ENCODE results near the gene RXFP4.
"Not testable (repeated sequence)": the region's sequence is repeated elsewhere in the genome, so short reads cannot be mapped to it uniquely, and the experiment has no call there.

RXFP4 gene, protein sequence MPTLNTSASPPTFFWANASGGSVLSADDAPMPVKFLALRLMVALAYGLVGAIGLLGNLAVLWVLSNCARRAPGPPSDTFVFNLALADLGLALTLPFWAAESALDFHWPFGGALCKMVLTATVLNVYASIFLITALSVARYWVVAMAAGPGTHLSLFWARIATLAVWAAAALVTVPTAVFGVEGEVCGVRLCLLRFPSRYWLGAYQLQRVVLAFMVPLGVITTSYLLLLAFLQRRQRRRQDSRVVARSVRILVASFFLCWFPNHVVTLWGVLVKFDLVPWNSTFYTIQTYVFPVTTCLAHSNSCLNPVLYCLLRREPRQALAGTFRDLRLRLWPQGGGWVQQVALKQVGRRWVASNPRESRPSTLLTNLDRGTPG

DNA sequence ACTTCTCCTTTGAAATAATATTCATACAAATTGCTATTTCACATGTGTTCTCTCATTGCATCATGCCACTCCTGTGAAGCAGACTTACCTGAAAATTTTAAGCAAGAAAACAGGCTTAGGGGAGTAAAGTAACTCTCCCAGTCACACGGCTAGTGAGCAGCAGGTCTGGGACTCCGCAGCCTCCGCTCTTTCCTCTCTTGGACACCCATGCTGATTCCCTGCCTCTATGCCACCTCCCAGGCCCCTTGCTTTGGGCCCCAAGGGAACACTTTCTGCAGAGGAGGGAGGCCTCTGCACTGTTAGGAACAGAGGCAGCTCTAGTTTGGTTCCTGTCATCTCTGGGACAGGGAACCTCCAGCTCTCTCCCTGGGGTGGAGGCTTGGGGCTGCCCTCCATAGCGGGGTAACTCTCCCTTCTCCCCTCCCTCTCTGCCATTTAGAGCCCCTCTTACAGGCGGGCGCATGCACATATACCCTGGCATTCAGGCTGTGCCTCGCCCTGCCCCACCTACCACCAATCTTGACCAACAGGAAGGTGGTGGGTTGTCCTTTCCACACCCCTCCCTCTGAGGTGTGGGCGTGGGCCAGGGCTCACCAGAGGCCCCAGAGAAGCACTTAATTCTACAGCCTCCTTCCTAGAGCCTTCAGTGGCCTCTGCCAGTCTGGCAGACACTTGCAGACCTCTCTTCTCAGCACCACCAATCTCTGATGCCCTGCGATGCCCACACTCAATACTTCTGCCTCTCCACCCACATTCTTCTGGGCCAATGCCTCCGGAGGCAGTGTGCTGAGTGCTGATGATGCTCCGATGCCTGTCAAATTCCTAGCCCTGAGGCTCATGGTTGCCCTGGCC, at the start of gene RXFP4:
Gene RXFP4, plus strand, starts transcription at position 646 of the 852 bp plus-strand sequence. Its CDS starts 72 bp downstream, at position 718.
- no peak for DNase-seq

DNA sequence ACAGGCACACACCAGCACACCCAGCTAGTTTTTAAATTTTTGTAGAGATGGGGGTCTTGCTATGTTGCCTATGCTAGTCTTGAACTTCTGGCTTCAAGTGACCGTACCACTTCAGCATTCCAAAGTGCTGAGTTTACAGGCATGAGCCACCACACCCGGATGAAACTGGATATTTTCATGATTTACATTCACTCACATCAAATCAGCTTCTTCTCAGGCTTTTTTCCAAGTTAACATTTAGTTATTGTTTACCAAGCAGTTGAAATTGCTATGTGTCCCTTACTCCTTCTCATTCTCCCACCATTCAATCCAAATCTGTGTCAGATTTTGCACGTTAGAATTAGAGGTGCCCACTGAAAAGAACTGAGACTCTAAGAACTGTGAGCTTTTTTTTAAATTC, 48.6 kb upstream of the RXFP4 start:
- DNase-seq: no peak

DNA sequence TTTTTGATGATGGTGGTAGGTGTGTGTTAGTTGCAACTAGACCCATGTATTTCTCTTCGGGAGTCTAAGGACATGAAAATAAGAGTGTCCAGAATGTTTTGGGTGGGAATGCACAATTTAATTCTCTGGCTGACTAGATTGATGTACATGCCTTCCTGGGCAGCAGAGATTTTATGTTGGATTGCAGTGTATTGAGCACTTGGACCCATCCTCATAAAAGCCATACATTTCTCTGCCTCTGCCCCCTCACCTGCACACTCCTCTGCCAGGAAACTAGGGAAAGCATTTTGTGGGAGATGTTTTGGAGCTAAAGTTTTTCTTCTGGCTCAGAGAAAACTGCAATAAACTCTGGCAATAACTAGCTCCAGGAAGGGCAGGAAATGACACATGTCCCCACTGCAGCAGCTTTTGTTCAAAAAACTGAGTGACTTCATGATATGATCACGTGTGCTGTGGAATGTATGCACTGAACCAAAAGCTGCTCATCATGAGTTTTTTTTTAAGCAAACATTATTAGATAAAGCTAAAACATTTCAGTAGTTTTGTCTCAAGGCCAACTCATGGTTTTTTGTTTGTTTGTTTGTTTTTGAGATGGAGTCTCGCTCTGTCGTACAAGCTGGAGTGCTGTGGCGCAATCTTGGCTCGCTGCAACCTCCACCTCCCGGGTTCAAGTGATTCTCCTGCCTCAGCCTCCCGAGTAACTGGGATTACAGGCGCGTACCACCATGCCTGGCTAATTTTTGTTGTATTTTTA, 47.9 kb upstream of the RXFP4 start:
- DNase-seq: no peak

DNA sequence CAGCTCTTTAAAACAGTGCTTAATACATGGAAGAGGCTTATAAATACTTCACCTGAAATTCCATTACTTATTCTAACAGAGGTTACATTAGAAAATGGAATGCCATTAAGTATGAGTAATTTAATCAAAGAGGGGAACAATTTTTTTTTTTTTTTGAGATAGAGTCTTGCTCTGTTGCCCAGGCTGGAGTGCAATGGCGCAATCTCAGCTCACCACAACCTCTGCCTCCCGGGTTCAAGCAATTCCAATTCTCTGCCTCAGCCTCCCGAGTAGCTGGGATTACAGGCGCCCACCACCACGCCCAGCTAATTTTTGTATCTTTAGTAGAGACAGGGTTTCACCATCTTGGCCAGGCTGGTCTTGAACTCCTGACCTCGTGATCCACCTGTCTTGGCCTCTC, 45.8 kb upstream of the RXFP4 start:
- not testable (repeated sequence) for DNase-seq

GRCh38 chr1:155896476-155896875, 45.0 kb upstream of the RXFP4 start:
- not testable (repeated sequence) for DNase-seq

- no peak for DNase-seq
Measured at GRCh38 chr1:155897746-155898145, 43.7 kb upstream of the RXFP4 start.

- no peak for DNase-seq
Measured at GRCh38 chr1:155898888-155899287, 42.5 kb upstream of the RXFP4 start.

- DNase-seq: no peak
Measured at GRCh38 chr1:155899683-155900082, 41.8 kb upstream of the RXFP4 start.

- no peak for DNase-seq
Measured at GRCh38 chr1:155900161-155900560, 41.3 kb upstream of the RXFP4 start.

DNA sequence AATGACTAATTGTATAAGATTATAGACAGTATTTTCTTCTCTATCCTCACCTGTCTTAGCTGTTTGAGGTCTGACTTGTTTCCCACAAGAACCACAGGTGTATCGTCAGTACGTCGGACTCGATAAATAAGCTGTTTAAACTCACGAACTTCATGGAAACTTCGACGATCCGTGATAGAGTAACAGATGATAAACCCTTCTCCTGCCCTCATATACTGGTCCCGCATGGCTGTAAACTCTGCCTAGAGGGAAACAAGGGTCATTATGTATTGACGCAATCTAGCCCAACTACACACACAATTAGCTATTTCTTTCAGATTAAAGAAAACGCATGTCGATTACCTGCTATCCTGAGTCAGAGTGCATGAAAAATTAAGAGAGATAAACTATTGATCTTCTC, 37.2 kb upstream of the RXFP4 start:
- no peak for DNase-seq

- DNase-seq: no peak
Measured at GRCh38 chr1:155909894-155910293, 31.5 kb upstream of the RXFP4 start.

GRCh38 chr1:155910621-155911121, 30.8 kb upstream of the RXFP4 start:
- peak in 1 of 2 experiments; percentile 58 for DNase-seq

- peak; percentile 78 to 79 for DNase-seq
Measured at GRCh38 chr1:155911156-155912055, 30.0 kb upstream of the RXFP4 start, which contains the start of gene RIT1. RIT1 (minus strand) TSS chr1:155911349; CDS start chr1:155910761, 588 bp downstream.

GRCh38 chr1:155912056-155912536, 29.3 kb upstream of the RXFP4 start:
- DNase-seq: no peak

GRCh38 chr1:155913969-155914757, 27.3 kb upstream of the RXFP4 start:
- no peak for DNase-seq

- DNase-seq: no peak
Measured at GRCh38 chr1:155918660-155919059, 22.8 kb upstream of the RXFP4 start.

DNA sequence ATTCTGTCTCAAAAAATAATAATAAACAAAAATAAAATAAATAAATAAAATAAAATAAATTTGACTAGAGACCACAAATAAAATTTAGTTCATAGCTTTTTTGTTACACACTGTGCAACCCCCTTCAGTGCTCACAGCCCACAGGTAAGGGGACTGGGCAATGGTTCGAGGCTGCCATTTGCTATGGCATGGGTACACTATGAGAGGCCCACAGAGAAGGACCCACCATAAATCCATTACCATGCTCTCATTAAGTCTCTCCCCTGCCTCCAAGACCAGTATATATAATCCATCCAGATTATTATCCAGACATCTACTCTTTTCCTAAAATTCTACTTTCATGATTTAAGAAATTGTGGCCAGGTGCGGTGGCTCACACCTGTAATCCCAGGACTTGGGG, 21.6 kb upstream of the RXFP4 start:
- no peak for DNase-seq

- no peak for DNase-seq
Measured at GRCh38 chr1:155920717-155921116, 20.7 kb upstream of the RXFP4 start.

DNA sequence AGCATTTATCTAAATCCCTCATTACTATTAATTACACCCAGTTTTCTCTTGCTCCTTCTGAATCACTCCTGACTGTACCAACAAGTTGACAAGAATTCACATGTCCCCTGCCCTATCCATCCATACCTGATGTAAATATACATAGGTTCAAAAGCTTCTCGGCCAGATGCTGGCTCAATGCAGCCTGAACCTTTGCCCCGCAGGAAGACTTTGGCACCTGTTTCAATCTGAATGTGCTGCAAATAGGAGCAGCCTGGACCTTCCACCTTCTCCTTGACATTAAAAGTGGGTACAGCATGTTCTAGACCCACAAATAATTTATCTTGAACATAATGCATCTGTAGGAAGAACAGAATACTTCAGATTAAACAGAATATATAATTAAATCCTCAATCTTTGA, 15.9 kb upstream of the RXFP4 start:
- DNase-seq: no peak

- no peak for DNase-seq
Measured at GRCh38 chr1:155929057-155929456, 12.4 kb upstream of the RXFP4 start.

GRCh38 chr1:155930725-155931124, 10.7 kb upstream of the RXFP4 start:
- DNase-seq: not testable (repeated sequence)

Measured in NCI-H187 (cell line).